Peyer's patch (tissue), 4 donors: ENCODE data around the gene ISLR. TPM values are rescaled to one million over a fixed set of nuclear protein-coding genes. Genes with fewer than 3 reads are reported as not detected.

Source experiments
- DNase-seq, 3 donors: peaks; one replicate each; pipeline ENCODE4 v3.0.0-alpha.2; 2017 to 2019
- H3K27ac ChIP-seq, 4 donors: fragments of 200-600 bp; sonication (generic); one replicate each; pipeline ENCODE4 v1.5.1; 2016 to 2019
- H3K27me3 ChIP-seq, 2 donors: fragments of 200-600 bp; sonication (generic); one replicate each; pipeline ENCODE4 v1.5.1; 2019
- H3K36me3 ChIP-seq, 3 donors: fragments of 200-600 bp; sonication (generic); one replicate each; pipeline ENCODE4 v1.5.1; 2016 to 2019
- H3K4me1 ChIP-seq, 4 donors: fragments of 200-600 bp; sonication (generic); one replicate each; pipeline ENCODE4 v1.5.1; 2016 to 2019
- H3K4me3 ChIP-seq, 4 donors: fragments of 200-600 bp; sonication (generic); 1 replicate in 3 of 4; 2 replicates in 1 of 4; pipeline ENCODE4 v1.5.1; 2016 to 2019; ENCODE audit warnings: mild to moderate bottlenecking in 1 of 4
- H3K9me3 ChIP-seq, 4 donors: fragments of 200-600 bp; sonication (generic); one replicate each; pipeline ENCODE4 v1.5.1; 2016 to 2019; ENCODE audit warnings: mild to moderate bottlenecking in 1 of 4
- POLR2A ChIP-seq, 2 donors: fragments of 450-650 bp; IDR thresholded peaks; one replicate each; pipeline ENCODE4 v1.5.1; 2017; ENCODE audit warnings: antibody characterized with exemption in 2 of 2, mild to moderate bottlenecking in 2 of 2, moderate library complexity in 2 of 2
- small RNA-seq, 2 donors: library from RNA; depleted of rRNA; stranded (forward); fragments of <200 nt; gene quantifications; one replicate each; pipeline ENCODE3, GENCODE V24; 2016
- total RNA-seq, 4 donors: library from RNA; depleted of rRNA; stranded (reverse); fragments of >200 nt; gene quantifications; one replicate each; pipeline ENCODE4 v1.1.0, GENCODE V29; 2016
- TF ChIP-seq, protein P1 (sequence below), 6 experiments: fragments of 450-650 bp in 4 of 6; fragments of 200-600 bp in 2 of 6; sonication (generic) in 1 of 6; IDR thresholded peaks; one replicate each; pipeline ENCODE4 v1.5.1; 2017 to 2019; ENCODE audit warnings: antibody characterized with exemption in 6 of 6, mild to moderate bottlenecking in 3 of 6, moderate library complexity in 1 of 6

The ISLR gene
- total RNA-seq, 4 donors from 2014 or later, result 6.3 to 22.8 (median 17.5) TPM

GRCh38 chr15:74222240-74223119 is 49.0 kb downstream of the ISLR start:
- no peak overlapping the region for H3K4me3 ChIP-seq
- H3K27ac ChIP-seq, result no peak overlapping the region
- no peak for DNase-seq
- H3K36me3 ChIP-seq, result no peaks in the 10 kb centered on the region
- TF ChIP-seq, protein P1, sequence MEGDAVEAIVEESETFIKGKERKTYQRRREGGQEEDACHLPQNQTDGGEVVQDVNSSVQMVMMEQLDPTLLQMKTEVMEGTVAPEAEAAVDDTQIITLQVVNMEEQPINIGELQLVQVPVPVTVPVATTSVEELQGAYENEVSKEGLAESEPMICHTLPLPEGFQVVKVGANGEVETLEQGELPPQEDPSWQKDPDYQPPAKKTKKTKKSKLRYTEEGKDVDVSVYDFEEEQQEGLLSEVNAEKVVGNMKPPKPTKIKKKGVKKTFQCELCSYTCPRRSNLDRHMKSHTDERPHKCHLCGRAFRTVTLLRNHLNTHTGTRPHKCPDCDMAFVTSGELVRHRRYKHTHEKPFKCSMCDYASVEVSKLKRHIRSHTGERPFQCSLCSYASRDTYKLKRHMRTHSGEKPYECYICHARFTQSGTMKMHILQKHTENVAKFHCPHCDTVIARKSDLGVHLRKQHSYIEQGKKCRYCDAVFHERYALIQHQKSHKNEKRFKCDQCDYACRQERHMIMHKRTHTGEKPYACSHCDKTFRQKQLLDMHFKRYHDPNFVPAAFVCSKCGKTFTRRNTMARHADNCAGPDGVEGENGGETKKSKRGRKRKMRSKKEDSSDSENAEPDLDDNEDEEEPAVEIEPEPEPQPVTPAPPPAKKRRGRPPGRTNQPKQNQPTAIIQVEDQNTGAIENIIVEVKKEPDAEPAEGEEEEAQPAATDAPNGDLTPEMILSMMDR (IDR thresholded peaks at IDR 0.05), result no peak
- no peak for TF ChIP-seq POLR2A (IDR thresholded peaks at IDR 0.05)
- H3K4me1 ChIP-seq, result no peaks in the 10 kb centered on the region
- no peaks in the 10 kb centered on the region for H3K27me3 ChIP-seq
- H3K9me3 ChIP-seq, result no peaks in the 10 kb centered on the region

- no peak for TF ChIP-seq POLR2A (IDR thresholded peaks at IDR 0.05)
- Histone ChIP-seq H3K4me1 (peaks cover 0 to 8% (median 0%) of the 10 kb centered on the region in 4 donors), H3K27ac (no peak overlapping the region), H3K27me3 (no peaks in the 10 kb centered on the region), H3K36me3 (no peaks in the 10 kb centered on the region), H3K4me3 (no peak overlapping the region), H3K9me3 (no peaks in the 10 kb centered on the region)
- DNase-seq, result no peak
Measured at GRCh38 chr15:74225928-74226327, 52.4 kb downstream of the ISLR start.

Small RNA genes within 50 kb of the gene (small RNA-seq; reads per million reads assigned to genes)
- 0 reads per million in 2 donors for gene RF00017

Other genes with a start within 250 kb of the ISLR start
- 1 to 10 TPM; 1.8 to 8.3 (median 5.4) TPM for gene LOXL1, start 247.2 kb upstream of the ISLR start, total RNA-seq
- gene STOML1, start 181.4 kb upstream of the ISLR start, total RNA-seq, result 10 to 100 TPM in 3 of 4 donors, not detected in 1; 10.9 to 24.5 (median 13.5) TPM
- 100 to 1,000 TPM in 1 of 4 donors, 10 to 100 TPM in 3; 52.4 to 116 (median 82.9) TPM for gene PML, start 179.0 kb upstream of the ISLR start, total RNA-seq
- gene GOLGA6A, start 91.2 kb upstream of the ISLR start, total RNA-seq, result under 1 TPM in 1 of 4 donors, not detected in 3; 0.38 TPM
- under 1 TPM in 3 of 4 donors, not detected in 1; 0.66 to 0.94 (median 0.70) TPM for gene ISLR2, start 43.1 kb upstream of the ISLR start, total RNA-seq
- gene STRA6, start 29.1 kb downstream of the ISLR start, total RNA-seq, result under 1 TPM in 1 of 4 donors, not detected in 3; 0.83 TPM
- under 1 TPM in 1 of 4 donors, not detected in 3; 0.40 TPM for gene CCDC33, start 62.6 kb downstream of the ISLR start, total RNA-seq
- gene CYP11A1, start 193.9 kb downstream of the ISLR start, total RNA-seq, result 1 to 10 TPM in 3 of 4 donors, under 1 TPM in 1; 0.88 to 6.6 (median 3.3) TPM